ENCODE results near the gene PLEKHS1. TPM values are rescaled to one million over a fixed set of nuclear protein-coding genes. Genes with fewer than 3 reads are reported as not detected.

PLEKHS1 gene
- total RNA-seq (2022; extraction: Qiagen RNA extraction), result 0.03 to 0.09 TPM (median 0.07 TPM) in 4 of 5 replicates, not detected in the other

GRCh38 chr10:113751181-113751732 is at the start of gene PLEKHS1:
PLEKHS1 (plus strand) TSS chr10:113751682; CDS start chr10:113755278, 3,596 bp downstream.

Other genes with a start within 250 kb of the PLEKHS1 start
- 0.07 to 0.15 TPM (median 0.12 TPM) in 5 replicates for gene HABP2, start 198.6 kb upstream of the PLEKHS1 start, total RNA-seq (2022; extraction: Qiagen RNA extraction)
- 0.01 TPM in 1 of 5 replicates, not detected in the others for gene NRAP, start 87.6 kb upstream of the PLEKHS1 start, total RNA-seq (2022; extraction: Qiagen RNA extraction)
- 29.6 to 42.0 TPM (median 31.8 TPM) in 5 replicates for gene CASP7, start 71.8 kb upstream of the PLEKHS1 start, total RNA-seq (2022; extraction: Qiagen RNA extraction)
- gene DCLRE1A, start 102.4 kb downstream of the PLEKHS1 start, total RNA-seq (2022; extraction: Qiagen RNA extraction), result 8.8 to 11.0 TPM (median 9.8 TPM) in 5 replicates
- 5.4 to 7.6 TPM (median 6.4 TPM) in 5 replicates for gene NHLRC2, start 103.0 kb downstream of the PLEKHS1 start, total RNA-seq (2022; extraction: Qiagen RNA extraction)